SHP77 treated with DMSO at 0.1 percent for 48 hours (cell line): ENCODE data around the gene PRRG2.

ENCODE experiments used
- DNase-seq: peaks from one replicate; lab custom pipeline; 2025; lab: John Stamatoyannopoulos, UW

The PRRG2 gene

DNA sequence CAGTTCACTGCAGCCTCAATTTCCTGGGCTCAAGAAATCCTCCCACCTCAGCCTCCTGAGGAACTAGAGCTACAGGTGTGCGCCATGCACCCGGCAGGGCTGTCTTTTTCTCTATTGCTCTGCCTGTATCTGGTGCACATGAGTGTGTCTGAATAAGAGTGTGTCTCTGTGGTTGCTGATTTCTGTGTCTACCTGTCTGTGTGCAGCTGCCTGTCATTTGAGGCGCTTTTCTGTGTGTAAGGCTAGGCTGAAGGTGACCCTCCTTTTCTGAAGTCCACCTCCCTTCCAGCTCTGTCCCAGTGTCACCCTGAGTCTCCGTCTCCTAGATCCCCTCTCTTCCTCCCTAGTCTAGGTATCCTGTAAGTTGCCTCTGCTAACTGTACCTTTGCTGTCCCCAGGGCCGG, 8.4 kb downstream of the PRRG2 start:
- no peak for DNase-seq

- DNase-seq, result peak; percentile 85
Measured at GRCh38 chr19:49590071-49590970, 9.2 kb downstream of the PRRG2 start.

- no peak for DNase-seq
Measured at GRCh38 chr19:49590971-49591730, 10.0 kb downstream of the PRRG2 start, which contains the start of gene PRR12. TSS of gene PRR12 (plus strand) at chr19:49591182. CDS start at chr19:49591655, 473 bp downstream.

- DNase-seq, result peak; percentile 14
Measured at GRCh38 chr19:49591731-49592485, 10.8 kb downstream of the PRRG2 start.

DNA sequence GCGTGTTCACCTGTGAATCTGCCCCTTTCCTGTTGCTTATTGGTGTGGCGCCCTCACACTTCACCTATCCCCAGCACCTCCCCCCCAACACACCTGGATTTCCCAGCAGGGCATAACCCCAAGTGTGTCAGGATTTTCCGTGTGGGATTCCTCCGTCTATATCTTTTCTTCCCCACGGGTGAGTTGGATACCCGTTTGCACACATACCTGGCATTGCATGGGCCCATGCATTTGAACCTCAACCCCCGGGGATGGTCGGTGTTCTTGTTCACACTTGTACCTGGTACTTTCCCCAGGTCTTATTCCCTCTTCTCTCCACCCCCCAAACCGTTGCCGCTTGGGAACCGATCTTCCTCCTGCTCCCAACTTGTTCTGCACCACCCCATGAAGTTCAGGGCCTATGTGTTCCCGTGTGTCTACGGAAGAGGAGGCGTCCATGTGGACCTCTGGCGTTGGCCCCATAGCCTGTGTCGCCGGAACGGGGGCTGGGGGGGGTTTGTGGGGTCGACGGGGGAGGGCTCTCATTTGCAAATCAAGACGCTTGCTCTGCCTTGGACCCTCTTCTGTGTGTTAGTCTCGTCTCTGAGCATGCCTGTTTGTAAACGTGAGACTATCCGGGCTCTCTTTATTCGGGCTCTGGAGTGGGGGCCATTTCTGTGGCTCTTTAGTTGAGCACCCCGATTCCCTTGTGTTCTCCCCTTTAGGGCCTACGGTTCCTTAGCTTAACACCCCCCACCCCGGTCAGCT, 11.5 kb downstream of the PRRG2 start:
- DNase-seq, result no peak

GRCh38 chr19:49593233-49594113, 12.4 kb downstream of the PRRG2 start:
- peak; percentile 69 for DNase-seq

DNA sequence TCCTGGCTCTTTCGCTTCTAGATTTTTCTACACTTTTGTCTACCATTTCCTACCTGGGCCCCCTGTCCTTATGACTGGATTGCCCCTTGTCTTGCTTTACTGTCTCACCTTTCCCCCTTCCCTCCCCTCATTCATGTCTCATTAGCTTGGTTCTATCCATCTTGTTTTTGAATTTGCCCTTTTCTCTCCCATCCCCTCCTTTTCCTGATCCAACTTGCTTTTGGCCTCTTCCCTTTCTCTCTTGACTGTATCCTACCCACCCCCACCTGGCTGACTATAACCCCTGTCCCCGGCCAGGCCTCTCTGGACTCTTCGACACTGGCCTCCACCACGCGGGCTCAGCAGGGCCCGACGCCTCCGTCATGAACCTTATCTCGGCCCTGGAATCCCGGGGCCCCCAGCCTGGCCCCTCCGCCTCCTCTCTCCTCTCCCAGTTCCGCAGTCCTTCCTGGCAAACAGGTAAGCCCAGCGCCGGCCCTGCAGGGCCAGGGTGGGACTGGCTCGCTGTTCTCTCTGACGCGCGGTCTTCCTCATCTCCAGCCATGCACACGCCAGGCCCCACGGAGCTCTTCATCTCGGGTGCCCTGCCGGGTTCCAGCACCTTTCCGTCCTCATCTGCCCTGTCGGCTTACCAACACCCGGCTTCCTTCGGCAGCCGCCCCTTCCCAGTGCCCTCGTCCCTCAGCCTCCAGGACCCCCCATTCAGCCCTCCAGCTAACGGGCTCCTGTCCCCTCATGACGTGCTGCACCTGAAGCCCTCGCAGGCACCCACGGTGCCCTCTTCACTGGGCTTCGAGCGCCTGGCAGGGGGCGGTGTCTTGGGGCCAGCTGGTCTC, 13.3 kb downstream of the PRRG2 start:
- no peak for DNase-seq

- DNase-seq, result no peak
Measured at GRCh38 chr19:49594993-49595818, 14.1 kb downstream of the PRRG2 start.

DNA sequence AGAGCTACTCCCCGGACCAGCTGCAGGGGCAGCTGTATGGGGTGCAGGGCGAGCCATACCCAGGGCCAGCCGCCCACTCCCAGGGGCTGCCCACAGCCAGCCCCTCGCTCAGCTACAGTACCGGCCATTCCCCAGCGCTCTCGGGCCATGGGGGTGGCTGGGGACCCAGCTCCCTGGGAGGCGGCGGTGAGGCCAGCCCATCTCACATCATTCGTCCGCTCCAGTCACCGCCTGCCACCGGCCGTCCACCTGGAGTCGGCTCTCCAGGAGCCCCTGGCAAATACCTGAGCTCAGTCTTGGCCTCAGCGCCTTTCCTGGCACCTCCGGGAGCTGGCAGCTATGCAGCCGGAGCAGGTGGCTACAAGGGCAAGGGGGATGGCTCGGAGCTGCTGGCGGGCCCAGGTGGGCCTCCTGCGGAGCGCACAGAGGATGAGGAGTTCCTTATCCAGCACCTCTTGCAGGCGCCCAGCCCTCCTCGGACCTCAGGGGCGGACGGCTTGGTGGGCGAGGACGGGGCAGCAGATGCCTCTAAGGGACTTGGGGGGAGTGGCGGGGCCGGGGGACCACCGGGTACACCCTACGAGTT, 14.8 kb downstream of the PRRG2 start:
- no peak for DNase-seq

DNA sequence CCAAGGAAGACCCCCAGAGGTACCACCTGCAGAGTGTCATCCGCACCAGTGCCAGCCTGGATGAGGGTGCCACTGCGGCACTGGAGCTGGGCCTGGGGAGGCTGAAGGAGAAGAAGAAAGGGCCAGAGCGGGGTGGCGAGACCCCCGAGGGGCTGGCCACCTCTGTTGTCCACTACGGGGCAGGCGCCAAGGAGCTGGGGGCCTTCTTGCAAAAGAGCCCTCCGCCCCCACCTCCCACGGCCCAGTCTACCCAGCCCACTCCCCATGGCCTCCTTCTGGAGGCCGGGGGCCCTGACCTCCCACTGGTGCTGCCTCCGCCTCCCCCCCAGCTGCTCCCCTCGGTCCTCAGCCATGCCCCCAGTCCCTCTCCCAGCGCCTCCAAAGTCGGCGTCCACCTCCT, 15.3 kb downstream of the PRRG2 start:
- no peak for DNase-seq

DNA sequence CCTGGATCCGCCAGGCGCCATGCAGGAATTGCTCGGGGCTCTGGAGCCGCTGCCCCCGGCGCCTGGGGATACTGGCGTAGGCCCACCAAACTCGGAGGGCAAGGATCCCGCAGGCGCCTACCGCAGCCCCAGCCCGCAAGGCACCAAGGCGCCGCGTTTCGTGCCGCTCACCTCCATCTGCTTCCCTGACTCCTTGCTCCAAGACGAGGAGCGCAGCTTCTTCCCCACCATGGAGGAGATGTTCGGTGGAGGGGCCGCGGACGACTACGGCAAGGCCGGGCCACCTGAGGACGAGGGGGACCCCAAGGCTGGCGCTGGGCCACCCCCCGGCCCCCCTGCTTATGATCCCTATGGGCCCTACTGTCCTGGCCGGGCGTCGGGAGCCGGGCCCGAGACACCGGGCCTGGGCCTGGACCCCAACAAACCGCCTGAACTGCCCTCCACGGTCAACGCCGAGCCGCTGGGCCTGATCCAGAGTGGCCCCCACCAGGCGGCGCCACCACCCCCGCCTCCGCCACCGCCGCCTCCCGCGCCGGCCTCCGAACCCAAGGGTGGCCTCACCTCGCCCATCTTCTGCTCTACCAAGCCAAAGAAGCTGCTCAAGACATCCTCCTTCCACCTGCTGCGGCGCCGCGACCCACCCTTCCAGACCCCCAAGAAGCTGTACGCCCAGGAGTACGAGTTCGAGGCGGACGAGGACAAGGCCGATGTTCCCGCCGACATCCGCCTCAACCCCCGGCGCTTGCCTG, 16.0 kb downstream of the PRRG2 start:
- no peak for DNase-seq

DNA sequence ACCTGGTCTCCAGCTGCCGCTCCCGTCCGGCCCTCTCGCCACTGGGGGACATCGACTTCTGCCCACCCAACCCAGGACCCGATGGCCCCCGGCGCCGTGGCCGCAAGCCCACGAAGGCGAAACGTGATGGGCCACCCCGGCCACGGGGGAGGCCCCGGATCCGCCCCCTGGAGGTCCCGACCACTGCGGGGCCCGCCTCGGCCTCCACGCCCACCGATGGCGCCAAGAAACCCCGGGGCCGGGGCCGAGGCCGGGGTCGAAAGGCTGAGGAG, 16.5 kb downstream of the PRRG2 start:
- DNase-seq, result no peak

GRCh38 chr19:49599378-49600295, 18.5 kb downstream of the PRRG2 start:
- DNase-seq, result no peak

DNA sequence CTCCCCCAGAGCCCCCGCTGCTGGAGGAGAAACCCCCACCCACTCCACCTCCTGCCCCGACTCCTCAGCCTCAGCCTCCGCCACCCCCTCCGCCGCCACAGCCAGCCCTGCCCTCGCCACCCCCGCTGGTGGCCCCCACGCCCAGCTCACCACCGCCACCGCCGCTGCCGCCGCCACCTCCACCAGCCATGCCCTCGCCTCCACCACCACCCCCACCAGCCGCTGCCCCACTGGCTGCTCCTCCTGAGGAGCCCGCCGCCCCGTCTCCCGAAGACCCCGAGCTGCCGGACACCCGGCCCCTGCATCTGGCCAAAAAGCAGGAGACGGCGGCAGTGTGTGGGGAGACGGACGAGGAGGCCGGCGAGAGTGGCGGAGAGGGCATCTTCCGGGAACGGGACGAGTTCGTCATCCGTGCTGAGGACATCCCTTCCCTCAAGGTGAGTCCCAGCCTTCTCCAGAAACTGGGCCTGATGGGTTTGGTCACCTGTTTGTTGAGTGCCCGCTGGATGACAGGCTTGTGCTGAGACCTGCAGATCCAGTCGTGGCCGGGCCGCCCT, 20.4 kb downstream of the PRRG2 start:
- DNase-seq, result no peak

DNA sequence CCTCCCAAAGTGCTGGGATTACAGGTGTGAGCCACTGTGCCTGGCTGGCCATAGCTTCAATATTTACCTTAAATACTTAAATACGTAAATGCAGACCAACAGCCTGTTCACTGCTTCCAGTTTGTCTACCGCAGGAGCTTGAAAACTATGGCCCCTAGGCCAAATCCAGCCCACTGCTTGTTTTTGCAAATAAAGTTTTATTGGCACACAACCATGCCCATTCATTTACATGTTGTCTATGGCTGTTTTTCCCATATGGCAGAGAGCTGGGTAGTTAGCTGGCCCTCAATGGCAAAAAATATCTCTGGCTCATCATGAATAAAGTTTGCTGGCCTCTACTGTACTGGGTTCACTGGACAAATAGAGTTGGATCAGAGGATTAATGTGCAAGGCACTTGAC, 21.7 kb downstream of the PRRG2 start:
- no peak for DNase-seq

DNA sequence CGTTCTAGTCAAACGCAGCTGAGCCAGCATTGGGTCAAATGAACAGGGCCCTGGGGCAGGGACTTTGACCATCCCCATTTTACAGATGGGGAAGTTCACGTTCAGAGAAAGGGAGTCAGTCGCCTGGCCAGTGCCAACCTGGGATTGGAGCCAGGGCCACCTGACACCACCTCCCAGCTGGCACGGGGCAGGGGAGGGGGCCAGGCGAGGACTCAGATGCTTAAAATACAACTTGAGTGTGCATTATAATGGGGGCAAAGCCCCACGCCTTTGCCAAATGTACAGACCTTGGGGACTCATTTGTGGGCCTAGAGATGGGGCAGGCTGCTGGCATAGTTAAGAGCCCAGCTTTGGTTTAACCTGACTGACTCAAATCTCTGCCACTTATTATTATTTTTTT, 24.5 kb downstream of the PRRG2 start:
- DNase-seq, result no peak
